NCI-H2227 (cell line): ENCODE results near the gene AVEN.

Experiments
- DNase-seq: peaks from one replicate; lab custom pipeline; 2025; ENCODE audit not compliant: unreplicated experiment; lab: John Stamatoyannopoulos, UW

Gene AVEN

GRCh38 chr15:33987444-33987843 lies 51.6 kb downstream of the AVEN start:
- DNase-seq, result no peak

- no peak for DNase-seq
Observed at GRCh38 chr15:33985751-33986150, 53.3 kb downstream of the AVEN start.

GRCh38 chr15:33985287-33985686 lies 53.7 kb downstream of the AVEN start:
- no peak for DNase-seq

- no peak for DNase-seq
Observed at GRCh38 chr15:33982516-33982915, 56.5 kb downstream of the AVEN start.

- DNase-seq, result no peak
Observed at GRCh38 chr15:33980159-33980558, 58.8 kb downstream of the AVEN start.

- DNase-seq, result peak; percentile 0
Observed at GRCh38 chr15:33975022-33975565, 63.9 kb downstream of the AVEN start.

GRCh38 chr15:33971811-33972210 lies 67.2 kb downstream of the AVEN start:
- peak; percentile 5 for DNase-seq

- DNase-seq, result no peak
Observed at GRCh38 chr15:33968821-33969220, 70.2 kb downstream of the AVEN start.

DNA sequence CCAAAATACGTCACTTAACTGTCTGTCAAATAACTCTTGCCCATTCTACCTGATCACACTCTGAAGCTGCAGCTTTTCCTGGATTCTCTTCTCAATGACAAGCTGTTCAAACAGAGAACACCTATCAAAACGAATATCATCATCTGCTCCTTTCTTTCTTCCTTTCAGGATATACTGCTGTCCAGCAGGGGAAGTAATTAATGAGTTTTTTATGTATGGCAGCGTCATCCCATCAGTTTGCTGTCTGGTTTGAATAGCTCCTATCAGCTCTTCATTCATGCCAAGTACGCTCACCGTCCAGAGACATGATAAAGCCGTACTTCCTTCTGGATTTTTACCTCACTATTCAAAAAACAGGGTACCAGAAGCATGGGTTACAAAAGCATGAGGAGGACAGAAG lies 70.8 kb downstream of the AVEN start, which contains the start of gene CHRM5:
CHRM5 (plus strand) TSS at position 274 of the 400 bp plus-strand sequence. CDS start 94,221 bp downstream, outside the sequence.
- peak; percentile 0 for DNase-seq

- no peak for DNase-seq
Observed at GRCh38 chr15:33964665-33965040, 74.4 kb downstream of the AVEN start.

DNA sequence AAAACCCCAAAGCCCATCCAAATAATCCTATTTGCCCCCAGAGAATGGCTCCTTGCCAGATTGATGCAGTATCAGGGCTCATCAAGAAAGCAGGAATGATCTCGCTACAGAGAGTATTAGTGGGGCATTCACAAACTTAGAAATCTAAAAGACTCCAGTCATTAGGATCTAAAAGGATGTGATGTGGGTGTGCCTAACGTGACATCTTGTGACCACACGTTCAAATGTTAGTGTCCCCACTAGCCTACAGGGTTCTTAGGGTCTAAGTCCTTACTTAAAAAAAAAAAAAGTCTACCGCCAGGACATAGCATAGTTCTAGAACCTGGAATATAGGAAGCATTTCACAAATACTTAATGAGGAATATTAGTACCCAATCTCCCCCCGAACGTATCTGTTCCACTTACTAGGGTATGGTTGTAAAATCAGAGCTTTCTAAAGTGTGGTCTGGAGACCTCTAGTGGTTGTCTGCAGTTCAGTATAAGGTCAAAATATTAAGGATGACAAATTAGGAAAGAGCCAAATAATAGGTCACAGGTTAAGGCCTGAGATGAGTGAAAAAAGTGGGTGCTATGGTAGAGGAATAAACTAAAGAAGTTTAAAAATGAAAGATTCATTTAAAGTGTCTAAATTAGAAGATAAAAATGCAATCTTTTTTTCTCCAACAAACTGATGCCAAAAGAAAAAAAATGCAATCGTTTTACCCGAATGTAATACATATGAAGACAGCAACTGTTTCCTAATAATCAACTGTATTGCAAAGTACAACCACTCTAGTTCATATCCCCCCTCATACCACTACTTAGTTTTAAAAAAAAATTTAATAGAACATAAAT lies 75.0 kb downstream of the AVEN start:
- peak; percentile 14 for DNase-seq

DNA sequence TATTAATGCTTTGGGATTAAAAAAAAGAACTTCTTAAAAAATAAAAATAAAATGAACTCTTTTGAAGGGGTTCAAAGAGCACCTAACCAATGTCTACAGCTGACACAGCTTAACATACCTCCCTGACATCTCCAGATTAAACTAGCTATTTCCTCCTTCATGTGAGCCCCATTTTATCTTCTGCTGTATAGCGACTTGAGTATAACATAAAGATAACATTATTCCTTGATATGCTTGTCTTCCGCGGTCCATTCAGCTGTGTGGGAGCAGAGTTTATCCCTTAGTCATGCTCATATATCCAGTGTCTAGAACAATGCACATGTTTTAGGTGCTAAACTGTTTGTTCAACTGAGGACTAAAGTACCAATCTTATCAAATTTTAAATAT lies 78.5 kb downstream of the AVEN start:
- DNase-seq, result no peak

DNA sequence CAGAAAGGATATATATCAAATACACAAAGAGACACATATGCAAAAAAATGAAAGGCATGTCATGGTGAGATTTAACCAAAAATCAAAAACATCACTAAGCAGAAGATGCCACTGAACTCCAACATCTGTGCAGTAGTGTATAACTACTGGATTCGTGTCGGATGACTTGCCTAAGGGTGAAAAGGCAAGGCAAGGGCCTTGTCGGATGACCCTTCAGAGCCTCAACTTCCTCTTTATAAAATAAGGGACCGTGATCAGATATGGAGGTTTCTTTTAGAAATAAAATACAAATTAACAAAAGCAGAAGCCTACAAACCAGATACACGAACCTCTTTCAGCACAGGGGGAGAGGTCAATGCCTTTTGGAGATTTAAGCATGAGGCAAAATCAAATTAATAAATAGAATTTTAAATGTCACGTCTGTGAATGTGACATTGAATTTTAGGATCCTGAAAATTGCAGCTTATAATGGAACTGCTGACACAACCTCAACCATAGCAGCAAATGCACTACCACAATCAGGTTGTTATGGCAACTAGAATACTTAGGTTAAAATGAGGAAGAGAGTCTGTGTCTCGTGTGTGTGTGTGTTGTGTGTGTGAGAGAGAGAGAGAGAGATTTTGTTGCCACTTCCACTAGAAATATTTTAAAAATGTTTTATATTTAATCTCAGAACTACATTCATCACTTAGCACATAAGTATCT lies 79.0 kb downstream of the AVEN start:
- peak; percentile 8 for DNase-seq

GRCh38 chr15:33956397-33956796 lies 82.6 kb downstream of the AVEN start:
- DNase-seq, result no peak

DNA sequence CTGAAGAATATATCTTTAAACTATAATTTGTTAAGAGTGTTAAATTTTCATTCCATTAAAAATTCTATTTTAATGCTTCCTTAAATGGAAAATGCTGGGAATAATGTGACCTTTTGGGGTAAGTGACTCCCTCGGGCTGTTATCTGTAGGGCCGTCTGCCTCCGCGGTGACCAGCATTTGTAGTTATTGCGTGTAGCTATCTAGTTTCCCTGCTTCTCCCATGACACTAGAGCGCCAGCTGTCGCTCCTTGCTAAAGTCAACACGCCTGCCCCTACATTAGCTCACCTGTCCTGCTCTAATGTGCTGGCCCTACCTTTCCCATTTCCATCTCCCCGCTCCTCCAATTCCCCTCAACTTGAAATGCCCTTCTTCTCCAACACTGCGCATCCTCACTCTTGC lies 83.1 kb downstream of the AVEN start:
- no peak for DNase-seq

- no peak for DNase-seq
Observed at GRCh38 chr15:33946152-33946551, 92.9 kb downstream of the AVEN start.

DNA sequence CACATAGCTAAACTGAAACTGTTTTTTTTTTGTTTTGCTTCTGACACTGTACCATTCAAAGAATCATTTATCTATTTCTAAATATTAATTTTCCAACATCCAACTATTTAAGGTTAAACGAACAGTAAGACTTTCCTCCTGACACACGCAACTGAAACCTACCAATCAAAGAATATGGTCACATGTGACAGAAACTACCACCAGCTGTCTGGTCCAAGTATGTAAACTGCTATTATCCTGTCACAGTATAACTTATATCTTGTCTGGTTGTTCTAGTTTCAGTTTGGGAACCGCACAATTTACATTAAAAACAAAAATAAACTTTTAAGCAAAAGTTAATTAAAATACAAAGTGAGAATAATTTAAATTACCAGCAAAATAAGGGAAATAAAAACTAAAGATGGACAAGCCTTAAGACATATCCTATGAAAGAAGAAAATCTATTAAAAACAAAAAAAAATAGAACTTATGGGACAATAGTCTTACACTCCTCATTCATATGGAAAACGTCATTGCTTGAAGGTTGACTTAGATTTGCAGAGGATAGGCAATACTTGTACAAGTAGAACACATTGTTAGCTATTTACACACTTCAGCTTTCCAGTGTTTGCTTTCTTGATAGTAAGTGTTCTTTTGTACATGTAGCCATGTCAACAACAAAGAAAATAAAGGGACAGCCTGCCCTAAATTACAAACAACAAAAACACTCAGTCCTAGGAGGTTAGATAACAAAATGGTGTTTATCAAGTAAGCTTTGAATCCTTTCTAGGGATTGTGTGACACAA lies 97.5 kb downstream of the AVEN start:
- no peak for DNase-seq

DNA sequence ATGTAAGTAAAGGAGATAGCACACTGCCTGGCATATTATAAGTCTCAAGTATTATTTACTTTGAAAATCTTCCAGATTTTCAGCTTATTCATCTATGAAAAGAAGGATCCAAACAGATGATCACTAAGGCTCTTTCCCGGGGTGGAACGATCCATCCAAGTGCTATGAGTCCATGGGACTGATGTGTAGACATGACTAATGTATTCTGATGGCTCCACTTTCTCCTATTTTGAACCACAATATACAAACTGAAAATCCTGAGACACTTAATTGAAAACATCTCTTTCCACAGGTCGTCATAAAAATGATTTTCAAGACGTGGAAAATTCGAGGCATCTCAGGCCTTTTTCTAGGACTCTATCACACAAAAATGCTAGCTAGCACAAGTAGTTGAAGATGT lies 104.1 kb downstream of the AVEN start:
- DNase-seq, result no peak

- DNase-seq, result no peak
Observed at GRCh38 chr15:33934396-33934795, 104.6 kb downstream of the AVEN start.

DNA sequence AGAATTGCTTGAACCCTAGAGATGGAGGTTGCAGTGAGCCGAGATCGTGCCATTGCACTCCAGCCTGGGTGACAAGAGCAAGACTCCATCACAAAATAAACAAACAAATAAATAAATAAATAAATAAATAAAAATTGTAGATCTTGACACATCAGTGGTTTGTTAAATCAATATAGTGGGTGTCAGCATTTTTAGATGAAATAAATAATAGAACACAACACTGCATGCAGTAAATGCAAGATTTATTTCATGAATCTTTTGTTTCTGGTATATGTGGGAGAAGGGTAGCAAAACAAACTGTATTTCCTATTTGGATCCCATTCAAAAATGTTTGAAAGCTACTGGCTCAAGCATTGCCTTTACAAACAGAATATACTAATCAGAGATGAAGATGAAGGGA lies 106.3 kb downstream of the AVEN start:
- DNase-seq, result no peak

DNA sequence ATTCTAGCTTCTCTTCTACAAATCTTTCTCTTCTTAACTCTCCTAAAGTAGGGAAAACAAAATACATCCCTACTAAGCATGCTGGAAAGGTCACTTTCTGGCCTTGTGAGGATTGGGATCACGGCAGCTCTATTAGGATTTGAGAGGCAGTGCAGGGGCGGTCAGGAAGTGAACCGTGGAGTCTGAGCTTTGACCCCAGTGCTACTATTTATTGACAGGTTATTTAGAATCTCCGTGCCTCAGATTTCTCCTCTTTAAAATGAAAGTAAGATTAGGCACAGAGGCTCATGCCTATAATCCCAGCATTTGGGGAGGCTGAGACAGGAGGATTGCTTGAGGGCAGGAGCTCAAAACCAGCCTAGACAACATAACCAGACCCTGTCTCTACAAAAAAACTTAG lies 112.7 kb downstream of the AVEN start:
- DNase-seq, result no peak
